Bronchial smooth muscle cell (primary cell): ENCODE results near the gene OR51E2. TPM values are rescaled to one million over a fixed set of nuclear protein-coding genes. Genes with fewer than 3 reads are reported as not detected.

Source experiments
- total RNA-seq: library from RNA; depleted of rRNA; stranded (reverse); fragments of >200 nt; gene quantifications from 2 replicates; pipeline ENCODE4 v1.2.1, GENCODE V29; 2014

OR51E2 gene
- total RNA-seq: under 0.01 TPM in 1 of 2 replicates, not detected in the other

GRCh38 chr11:4697585-4697984 lies at the start of gene OR51E2:
OR51E2 (minus strand) TSS chr11:4697853; CDS start chr11:4682711, 15,142 bp downstream.

GRCh38 chr11:4704054-4704789 lies 6.6 kb upstream of the OR51E2 start, which contains the start of gene MMP26:
MMP26 (plus strand) TSS chr11:4704784.

DNA sequence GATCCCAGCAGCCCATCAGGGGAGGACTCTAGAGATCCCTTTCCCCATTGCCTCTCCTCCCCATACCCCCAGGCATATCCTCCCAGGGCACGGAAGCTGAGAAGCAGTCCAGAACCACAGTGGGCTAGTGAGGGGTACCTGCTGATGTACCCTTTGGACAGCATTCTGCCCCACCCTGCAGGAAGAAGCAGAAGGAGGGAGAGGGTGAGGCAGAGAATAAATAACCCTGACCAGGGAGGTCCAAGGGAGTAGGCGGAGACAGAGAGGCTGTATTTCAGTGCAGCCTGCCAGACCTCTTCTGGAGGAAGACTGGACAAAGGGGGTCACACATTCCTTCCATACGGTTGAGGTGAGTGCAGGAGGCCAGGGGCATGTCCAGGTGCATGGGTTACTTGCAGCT lies 54.0 kb downstream of the OR51E2 start, which contains the start of gene OR51E1:
OR51E1 (plus strand) TSS at position 301 of the 400 bp plus-strand sequence. CDS start 8,545 bp downstream, outside the sequence.

DNA sequence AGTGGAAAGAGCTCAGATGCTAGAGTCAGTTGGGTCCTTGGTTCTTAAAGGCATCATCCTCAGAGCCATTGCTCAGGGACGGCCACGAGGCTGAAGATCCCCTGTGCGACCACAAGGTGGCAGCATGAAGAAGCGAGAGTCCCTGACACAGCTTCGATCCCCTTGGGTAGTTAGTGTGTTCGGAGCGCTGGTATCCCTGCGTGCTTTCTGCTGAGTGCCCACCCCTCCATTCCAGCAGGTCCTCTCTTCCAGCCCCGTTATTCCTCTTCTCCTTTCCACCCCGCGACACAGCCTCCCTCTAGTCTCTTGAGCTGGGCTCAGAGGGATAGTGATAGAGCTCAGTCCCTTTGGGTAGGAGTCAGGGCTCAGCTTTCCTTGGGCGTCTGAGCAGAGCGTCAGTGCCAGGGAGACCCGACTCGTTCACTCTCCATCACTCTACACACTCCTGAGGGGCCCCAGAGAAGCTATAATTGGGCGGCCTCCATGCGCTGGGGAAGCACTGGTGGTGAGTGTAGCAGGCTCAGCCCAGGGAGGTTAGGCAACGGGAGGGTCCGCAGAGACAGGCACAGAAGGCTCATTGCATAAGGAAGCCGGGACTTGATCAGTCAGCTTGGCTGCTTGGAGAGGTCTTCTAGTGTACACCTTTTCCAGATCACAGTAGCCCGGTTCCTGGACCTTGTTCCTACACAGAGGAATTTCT lies 60.5 kb downstream of the OR51E2 start, which contains the start of gene OR51D1:
OR51D1 (plus strand) TSS at position 516 of the 700 bp plus-strand sequence. CDS start 2,314 bp downstream, outside the sequence.

Other genes with a start within 250 kb of the OR51E2 start
- gene OR52K2, start 248.6 kb downstream of the OR51E2 start, total RNA-seq: 0.09 TPM in 1 of 2 replicates, not detected in the other
- under 0.01 TPM in 1 of 2 replicates, not detected in the other for gene OR52K1, start 215.2 kb downstream of the OR51E2 start, total RNA-seq
- not detected in 2 replicates for gene OR52M1, start 152.7 kb downstream of the OR51E2 start, total RNA-seq
- gene OR52I2, start 116.1 kb downstream of the OR51E2 start, total RNA-seq: not detected in 2 replicates
- gene OR52I1, start 103.8 kb downstream of the OR51E2 start, total RNA-seq: not detected in 2 replicates
- gene TRIM68, start 89.6 kb downstream of the OR51E2 start, total RNA-seq: 7.9 and 10.5 TPM in 2 replicates
- gene OR51D1, start 60.4 kb downstream of the OR51E2 start, total RNA-seq: not detected in 2 replicates
- gene OR51E1, start 53.9 kb downstream of the OR51E2 start, total RNA-seq: not detected in 2 replicates
- gene MMP26, start 6.9 kb upstream of the OR51E2 start, total RNA-seq: not detected in 2 replicates
- not detected in 2 replicates for gene OR51F1, start 72.1 kb upstream of the OR51E2 start, total RNA-seq
- not detected in 2 replicates for gene OR52R1, start 106.5 kb upstream of the OR51E2 start, total RNA-seq
- not detected in 2 replicates for gene OR51F2, start 123.5 kb upstream of the OR51E2 start, total RNA-seq
- not detected in 2 replicates for gene OR51S1, start 151.4 kb upstream of the OR51E2 start, total RNA-seq
- not detected in 2 replicates for gene OR51T1, start 184.0 kb upstream of the OR51E2 start, total RNA-seq
- not detected in 2 replicates for gene OR51A7, start 205.9 kb upstream of the OR51E2 start, total RNA-seq
- not detected in 2 replicates for gene OR51G2, start 221.5 kb upstream of the OR51E2 start, total RNA-seq
- not detected in 2 replicates for gene OR51G1, start 226.5 kb upstream of the OR51E2 start, total RNA-seq
- not detected in 2 replicates for gene OR51A4, start 249.8 kb upstream of the OR51E2 start, total RNA-seq